ENCODE data around the gene ROBO2.

Gene ROBO2

GRCh38 chr3:77562089-77562488, 522.2 kb downstream of the ROBO2 start:
- H3K27me3 ChIP-seq (ENCODE audit: control insufficient read depth, insufficient read depth, low read length): no peaks in the 10 kb centered on the region
- TF ChIP-seq CTCF (IDR thresholded peaks at IDR 0.05): no peak
- no peak overlapping the region for H3K27ac ChIP-seq
- H2AFZ ChIP-seq: no peak overlapping the region
- no peak overlapping the region for H3K4me2 ChIP-seq (ENCODE audit: low read length)
- no peak overlapping the region for H3K9ac ChIP-seq
- H3K79me2 ChIP-seq: no peaks in the 10 kb centered on the region
- no peaks in the 10 kb centered on the region for H3K36me3 ChIP-seq (ENCODE audit: control insufficient read depth, insufficient read depth, low read length)
- no peaks in the 10 kb centered on the region for H3K4me1 ChIP-seq
- H3K9me3 ChIP-seq (ENCODE audit: control insufficient read depth, low read length): no peaks in the 10 kb centered on the region
- H3K4me3 ChIP-seq (ENCODE audit: low read depth, low read length): no peak overlapping the region

GRCh38 chr3:77563012-77563411, 523.1 kb downstream of the ROBO2 start:
- Histone ChIP-seq H3K9me3 (ENCODE audit: control insufficient read depth, low read length) (no peaks in the 10 kb centered on the region), H3K4me2 (ENCODE audit: low read length) (no peak overlapping the region), H3K4me1 (no peaks in the 10 kb centered on the region), H3K79me2 (no peaks in the 10 kb centered on the region), H3K27ac (no peak overlapping the region), H3K36me3 (ENCODE audit: control insufficient read depth, insufficient read depth, low read length) (no peaks in the 10 kb centered on the region), H2AFZ (no peak overlapping the region), H3K9ac (no peak overlapping the region), H3K27me3 (ENCODE audit: control insufficient read depth, insufficient read depth, low read length) (no peaks in the 10 kb centered on the region), H3K4me3 (ENCODE audit: low read depth, low read length) (no peak overlapping the region)
- TF ChIP-seq CTCF (IDR thresholded peaks at IDR 0.05): no peak

GRCh38 chr3:77566055-77566454, 526.2 kb downstream of the ROBO2 start:
- Histone ChIP-seq H3K4me1 (no peaks in the 10 kb centered on the region), H3K9me3 (ENCODE audit: control insufficient read depth, low read length) (peaks cover 3% of the 10 kb centered on the region), H3K9ac (no peak overlapping the region), H3K27ac (no peak overlapping the region), H3K4me3 (ENCODE audit: low read depth, low read length) (no peak overlapping the region), H2AFZ (no peak overlapping the region), H3K79me2 (no peaks in the 10 kb centered on the region), H3K27me3 (ENCODE audit: control insufficient read depth, insufficient read depth, low read length) (no peaks in the 10 kb centered on the region), H3K36me3 (ENCODE audit: control insufficient read depth, insufficient read depth, low read length) (no peaks in the 10 kb centered on the region), H3K4me2 (ENCODE audit: low read length) (no peak overlapping the region)
- TF ChIP-seq CTCF (IDR thresholded peaks at IDR 0.05): no peak

GRCh38 chr3:77571971-77572715, 532.2 kb downstream of the ROBO2 start:
- Histone ChIP-seq H3K4me2 (ENCODE audit: low read length) (no peak overlapping the region), H3K4me3 (ENCODE audit: low read depth, low read length) (no peak overlapping the region), H3K9ac (no peak overlapping the region), H3K27me3 (ENCODE audit: control insufficient read depth, insufficient read depth, low read length) (no peaks in the 10 kb centered on the region), H3K79me2 (no peaks in the 10 kb centered on the region), H3K27ac (no peak overlapping the region), H2AFZ (no peak overlapping the region), H3K36me3 (ENCODE audit: control insufficient read depth, insufficient read depth, low read length) (no peaks in the 10 kb centered on the region), H3K9me3 (ENCODE audit: control insufficient read depth, low read length) (peaks cover 3% of the 10 kb centered on the region), H3K4me1 (no peaks in the 10 kb centered on the region)
- TF ChIP-seq CTCF (IDR thresholded peaks at IDR 0.05): no peak

- no peak for TF ChIP-seq CTCF (IDR thresholded peaks at IDR 0.05)
- H3K36me3 ChIP-seq (ENCODE audit: control insufficient read depth, insufficient read depth, low read length): no peaks in the 10 kb centered on the region
- H3K4me1 ChIP-seq: no peaks in the 10 kb centered on the region
- H3K79me2 ChIP-seq: no peaks in the 10 kb centered on the region
- no peaks in the 10 kb centered on the region for H3K27me3 ChIP-seq (ENCODE audit: control insufficient read depth, insufficient read depth, low read length)
- no peaks in the 10 kb centered on the region for H3K9me3 ChIP-seq (ENCODE audit: control insufficient read depth, low read length)
- no peak overlapping the region for H3K4me3 ChIP-seq (ENCODE audit: low read depth, low read length)
- no peak overlapping the region for H2AFZ ChIP-seq
- no peak overlapping the region for H3K27ac ChIP-seq
- no peak overlapping the region for H3K9ac ChIP-seq
- H3K4me2 ChIP-seq (ENCODE audit: low read length): no peak overlapping the region
These were observed 537.4 kb downstream of the ROBO2 start for GRCh38 chr3:77577264-77577663.
